Left ventricle myocardium inferior (tissue), 1 donor: Measurements from ENCODE around the gene PLSCR2. TPM values are rescaled to one million over a fixed set of nuclear protein-coding genes. Genes with fewer than 3 reads are reported as not detected.
"Not testable (repeated sequence)": the region's sequence is repeated elsewhere in the genome, so short reads cannot be mapped to it uniquely, and the experiment has no call there.

Experiments
- DNase-seq: peaks from one replicate; pipeline ENCODE4 v3.0.0-alpha.2; 2020
- H3K27ac ChIP-seq: fragments of 200-600 bp; replicated peaks from 2 replicates; pipeline ENCODE4 v1.8.0; 2021
- H3K27me3 ChIP-seq: fragments of 200-600 bp; 2 replicates; pipeline ENCODE4 v1.8.0; 2021; ENCODE audit warnings: low read depth
- H3K36me3 ChIP-seq: fragments of 200-600 bp; 2 replicates; pipeline ENCODE4 v1.8.0; 2021
- H3K4me1 ChIP-seq: fragments of 200-600 bp; 2 replicates; pipeline ENCODE4 v1.8.0; 2021
- H3K4me3 ChIP-seq: fragments of 200-600 bp; 2 replicates; pipeline ENCODE4 v1.8.0; 2021; ENCODE audit warnings: mild to moderate bottlenecking, moderate library complexity
- H3K9me3 ChIP-seq: fragments of 200-600 bp; replicated peaks from 2 replicates; pipeline ENCODE4 v1.8.0; 2021
- CTCF ChIP-seq: fragments of 200-600 bp; IDR thresholded peaks from 2 replicates; pipeline ENCODE4 v1.8.0; 2021; ENCODE audit warnings: antibody characterized with exemption, mild to moderate bottlenecking, borderline replicate concordance
- intact Hi-C: fragments of 100-400 bp; cut with micrococcal nuclease; formaldehyde crosslinking; loops from one replicate; pipeline ENCODE4 v1.11.0; 2022
- total RNA-seq: library from RNA; stranded (reverse); fragmentation: NEBNext Ultra II Directional; extraction: Animal tissue kit (Norgen Biotek cat#: 25700); gene quantifications from one replicate; pipeline ENCODE4 v1.2.1, GENCODE V29; 2021
- donor health status: DM: no; HTN: yes; CAD: no; lungs with severe emphysema.

PLSCR2 gene
- total RNA-seq, 1 donor from 2014 or later = not detected

- no peaks in the 10 kb centered on the region for H3K4me1 ChIP-seq
- H3K36me3 ChIP-seq = no peaks in the 10 kb centered on the region
- no peaks in the 10 kb centered on the region for H3K27me3 ChIP-seq
- H3K9me3 ChIP-seq = peaks cover 29% of the 10 kb centered on the region
- intact Hi-C loops = no loop called here
- no peak for TF ChIP-seq CTCF
- DNase-seq = no peak
- no peak overlapping the region for H3K27ac ChIP-seq
- no peak overlapping the region for H3K4me3 ChIP-seq
These were observed 38.1 kb downstream of the PLSCR2 start for GRCh38 chr3:146431240-146431639.

- H3K27me3 ChIP-seq = no peaks in the 10 kb centered on the region
- no peak overlapping the region for H3K27ac ChIP-seq
- intact Hi-C loops = no loop called here
- no peaks in the 10 kb centered on the region for H3K36me3 ChIP-seq
- H3K4me1 ChIP-seq = no peaks in the 10 kb centered on the region
- no peak for DNase-seq
- H3K4me3 ChIP-seq = no peak overlapping the region
- H3K9me3 ChIP-seq = peaks cover 21% of the 10 kb centered on the region
- no peak for TF ChIP-seq CTCF
These were observed 44.0 kb downstream of the PLSCR2 start for GRCh38 chr3:146425341-146425740.

- Histone ChIP-seq H3K36me3 (no peaks in the 10 kb centered on the region), H3K27ac (no peak overlapping the region), H3K4me3 (no peak overlapping the region), H3K9me3 (peaks cover 3% of the 10 kb centered on the region), H3K27me3 (no peaks in the 10 kb centered on the region), H3K4me1 (no peaks in the 10 kb centered on the region)
- DNase-seq = no peak
- TF ChIP-seq CTCF = no peak
- intact Hi-C loops = no loop called here
These were observed 47.3 kb downstream of the PLSCR2 start for GRCh38 chr3:146421819-146422759.

GRCh38 chr3:146416366-146416765 lies 53.0 kb downstream of the PLSCR2 start:
- no peak for TF ChIP-seq CTCF
- H3K9me3 ChIP-seq = peaks cover 18% of the 10 kb centered on the region

GRCh38 chr3:146414010-146414409 lies 55.4 kb downstream of the PLSCR2 start:
- TF ChIP-seq CTCF = no peak
- no peak for DNase-seq

More at GRCh38 chr3:146416366-146416765, 53.0 kb downstream of the PLSCR2 start:
- Histone ChIP-seq H3K27ac (no peak overlapping the region), H3K4me3 (no peak overlapping the region), H3K36me3 (no peaks in the 10 kb centered on the region), H3K27me3 (no peaks in the 10 kb centered on the region), H3K4me1 (no peaks in the 10 kb centered on the region)
- no peak for DNase-seq
- intact Hi-C loops = no loop called here

GRCh38 chr3:146412711-146413110 lies 56.6 kb downstream of the PLSCR2 start:
- DNase-seq, H3K36me3 ChIP-seq, H3K27ac ChIP-seq, H3K4me1 ChIP-seq, intact Hi-C loops, H3K4me3 ChIP-seq, H3K27me3 ChIP-seq: not testable (repeated sequence)
- peaks cover 20% of the 10 kb centered on the region for H3K9me3 ChIP-seq

More at GRCh38 chr3:146414010-146414409, 55.4 kb downstream of the PLSCR2 start:
- Histone ChIP-seq H3K9me3 (peaks cover 20% of the 10 kb centered on the region), H3K27ac (no peak overlapping the region), H3K4me1 (no peaks in the 10 kb centered on the region), H3K27me3 (no peaks in the 10 kb centered on the region), H3K36me3 (no peaks in the 10 kb centered on the region), H3K4me3 (no peak overlapping the region)
- intact Hi-C loops = no loop called here
